ENCODE data around the gene CYLD.

DNA sequence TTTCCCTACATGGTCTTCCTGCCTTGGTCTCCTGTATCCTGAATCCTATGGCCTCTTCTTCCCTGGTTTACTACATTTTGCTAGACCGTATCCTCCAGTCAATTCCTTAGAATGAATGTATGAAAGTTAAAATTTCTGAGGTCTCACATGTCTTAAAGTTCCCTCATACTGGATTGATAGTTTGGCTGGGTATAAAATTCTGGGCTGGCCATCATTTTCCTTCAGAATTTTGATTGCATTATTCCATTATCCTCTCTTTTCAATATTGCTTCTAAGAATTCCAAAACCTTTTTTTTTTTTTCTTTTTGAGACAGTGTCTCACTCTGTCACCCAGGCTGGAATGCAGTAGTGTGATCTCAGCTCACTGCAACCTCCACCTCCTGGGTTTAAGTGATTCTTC is 37.6 kb upstream of the CYLD start:
- TF ChIP-seq POLR2AphosphoS5 (IDR thresholded peaks at IDR 0.05; ENCODE audit: borderline replicate concordance, low read depth, low read length) (no peak), EZH2 (IDR thresholded peaks at IDR 0.05) (no peak), FOXP2 (optimal IDR thresholded peaks at IDR 0.05; ENCODE audit: control extremely low read depth, extremely low read length, insufficient read depth) (no peak)
